ENCODE measurements around the gene PFN1.
A peak's percentile ranks its signal among the peaks of the same experiment; 100 is the strongest.

PFN1 gene

DNA sequence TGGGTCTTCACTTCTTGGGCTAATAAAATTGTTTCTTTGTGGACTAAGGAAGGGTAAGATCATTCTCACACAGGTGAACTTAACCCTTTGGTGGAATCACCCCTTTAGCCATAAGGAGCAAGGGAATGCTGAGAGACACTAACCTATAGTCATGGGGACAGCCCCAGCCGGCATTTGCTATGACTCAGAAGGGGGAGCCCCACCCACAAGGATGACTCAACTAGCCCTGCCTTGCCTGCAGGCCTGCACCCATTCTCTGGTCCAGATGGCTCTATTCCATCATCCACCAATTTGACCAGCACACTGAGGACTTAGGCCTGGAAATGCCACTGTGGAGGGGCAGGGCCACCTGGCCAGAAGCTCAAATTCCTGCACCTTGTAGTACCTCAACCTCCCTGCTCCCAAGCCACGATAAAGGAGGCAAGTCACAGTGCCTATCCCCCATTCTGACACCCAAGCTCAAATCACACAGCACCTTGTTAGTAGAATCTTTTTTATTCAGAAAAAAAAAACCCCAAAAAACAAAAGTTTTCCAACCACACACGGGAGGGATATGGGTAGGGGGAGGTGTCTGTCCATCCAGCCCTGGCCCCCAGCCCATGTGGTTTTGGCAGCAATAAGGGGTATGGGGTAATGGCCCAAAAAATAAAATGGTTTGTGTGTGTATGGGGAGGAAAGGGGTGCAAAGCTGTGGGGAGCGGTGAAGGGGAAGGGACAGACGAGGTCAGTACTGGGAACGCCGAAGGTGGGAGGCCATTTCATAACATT is 3.0 kb downstream of the PFN1 start:
- peak overlapping the region; percentile 75 for H3K27ac ChIP-seq (ENCODE audit: low read length)
- peaks cover 32 to 37% of the 10 kb centered on the region in 2 donors for H3K36me3 ChIP-seq (ENCODE audit: control insufficient read depth in 2 of 2, insufficient read depth in 2 of 2, low read length in 2 of 2)
- no peaks in the 10 kb centered on the region for H3K27me3 ChIP-seq (ENCODE audit: control insufficient read depth in 1 of 2, insufficient read depth in 2 of 2, low read length in 2 of 2)
- peak overlapping the region; percentile 33 to 94 for H3K4me3 ChIP-seq (ENCODE audit: low read length in 2 of 2)
- H3K4me1 ChIP-seq (ENCODE audit: control insufficient read depth, insufficient read depth, low read length) = peaks cover 54% of the 10 kb centered on the region
- no peaks in the 10 kb centered on the region for H3K9me3 ChIP-seq (ENCODE audit: control insufficient read depth in 2 of 2, low read length in 2 of 2)
- H3K9ac ChIP-seq (ENCODE audit: low read length in 2 of 2) = peak overlapping the region; percentile 32 to 42

DNA sequence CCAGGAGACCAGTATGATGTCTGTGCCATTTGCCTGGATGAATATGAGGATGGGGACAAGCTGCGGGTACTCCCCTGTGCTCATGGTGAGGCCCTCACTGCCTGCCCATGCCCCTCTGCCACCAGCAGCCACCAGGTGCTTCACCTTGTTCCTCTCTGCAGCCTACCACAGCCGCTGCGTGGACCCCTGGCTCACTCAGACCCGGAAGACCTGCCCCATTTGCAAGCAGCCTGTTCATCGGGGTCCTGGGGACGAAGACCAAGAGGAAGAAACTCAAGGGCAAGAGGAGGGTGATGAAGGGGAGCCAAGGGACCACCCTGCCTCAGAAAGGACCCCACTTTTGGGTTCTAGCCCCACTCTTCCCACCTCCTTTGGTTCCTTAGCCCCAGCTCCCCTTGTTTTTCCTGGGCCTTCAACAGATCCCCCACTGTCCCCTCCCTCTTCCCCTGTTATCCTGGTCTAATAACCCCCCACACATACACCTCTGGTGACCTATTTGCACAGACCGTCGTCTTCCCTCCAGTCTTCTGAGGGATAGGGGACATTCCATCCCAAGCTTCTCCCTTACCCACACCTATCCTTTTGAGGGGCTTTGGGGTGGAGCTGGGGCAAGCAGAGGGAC is 3.7 kb downstream of the PFN1 start:
- H3K27ac ChIP-seq (ENCODE audit: low read length) = peak overlapping the region; percentile 75
- peak overlapping the region; percentile 32 to 42 for H3K9ac ChIP-seq (ENCODE audit: low read length in 2 of 2)
- no peaks in the 10 kb centered on the region for H3K27me3 ChIP-seq (ENCODE audit: control insufficient read depth in 1 of 2, insufficient read depth in 2 of 2, low read length in 2 of 2)
- H3K4me1 ChIP-seq (ENCODE audit: control insufficient read depth, insufficient read depth, low read length) = peaks cover 51% of the 10 kb centered on the region
- H3K36me3 ChIP-seq (ENCODE audit: control insufficient read depth in 2 of 2, insufficient read depth in 2 of 2, low read length in 2 of 2) = peaks cover 32 to 37% of the 10 kb centered on the region in 2 donors
- H3K4me3 ChIP-seq (ENCODE audit: low read length in 2 of 2) = peak overlapping the region in 1 of 2 donors; percentile 94
- H3K9me3 ChIP-seq (ENCODE audit: control insufficient read depth in 2 of 2, low read length in 2 of 2) = no peaks in the 10 kb centered on the region

DNA sequence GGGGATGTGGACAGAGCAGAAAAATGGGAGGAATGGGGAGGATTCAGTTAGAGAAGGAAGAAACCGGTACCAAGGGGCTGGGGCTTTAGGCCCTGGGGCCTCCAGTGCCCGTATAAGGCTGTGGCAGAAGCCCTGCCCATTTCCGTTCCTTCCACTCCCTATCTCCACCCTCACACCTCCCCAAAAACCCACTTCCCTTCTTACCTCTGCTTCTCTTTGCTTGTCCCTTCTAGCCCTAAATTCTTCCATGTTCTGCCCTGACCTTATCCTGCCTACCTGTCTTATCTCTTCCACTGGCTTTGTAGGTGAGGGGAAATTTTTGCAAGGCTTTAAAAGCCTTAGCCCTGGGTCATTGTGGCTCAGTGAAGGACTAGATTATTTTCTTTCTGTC is 4.2 kb downstream of the PFN1 start:
- no peaks in the 10 kb centered on the region for H3K9me3 ChIP-seq (ENCODE audit: control insufficient read depth in 2 of 2, low read length in 2 of 2)
- H3K36me3 ChIP-seq (ENCODE audit: control insufficient read depth in 2 of 2, insufficient read depth in 2 of 2, low read length in 2 of 2) = peaks cover 32 to 37% of the 10 kb centered on the region in 2 donors
- H3K9ac ChIP-seq (ENCODE audit: low read length in 2 of 2) = peak overlapping the region in 1 of 2 donors; percentile 32
- H3K4me1 ChIP-seq (ENCODE audit: control insufficient read depth, insufficient read depth, low read length) = peaks cover 54% of the 10 kb centered on the region
- H3K4me3 ChIP-seq (ENCODE audit: low read length in 2 of 2) = no peak overlapping the region
- peak overlapping the region; percentile 75 for H3K27ac ChIP-seq (ENCODE audit: low read length)
- H3K27me3 ChIP-seq (ENCODE audit: control insufficient read depth in 1 of 2, insufficient read depth in 2 of 2, low read length in 2 of 2) = no peaks in the 10 kb centered on the region

DNA sequence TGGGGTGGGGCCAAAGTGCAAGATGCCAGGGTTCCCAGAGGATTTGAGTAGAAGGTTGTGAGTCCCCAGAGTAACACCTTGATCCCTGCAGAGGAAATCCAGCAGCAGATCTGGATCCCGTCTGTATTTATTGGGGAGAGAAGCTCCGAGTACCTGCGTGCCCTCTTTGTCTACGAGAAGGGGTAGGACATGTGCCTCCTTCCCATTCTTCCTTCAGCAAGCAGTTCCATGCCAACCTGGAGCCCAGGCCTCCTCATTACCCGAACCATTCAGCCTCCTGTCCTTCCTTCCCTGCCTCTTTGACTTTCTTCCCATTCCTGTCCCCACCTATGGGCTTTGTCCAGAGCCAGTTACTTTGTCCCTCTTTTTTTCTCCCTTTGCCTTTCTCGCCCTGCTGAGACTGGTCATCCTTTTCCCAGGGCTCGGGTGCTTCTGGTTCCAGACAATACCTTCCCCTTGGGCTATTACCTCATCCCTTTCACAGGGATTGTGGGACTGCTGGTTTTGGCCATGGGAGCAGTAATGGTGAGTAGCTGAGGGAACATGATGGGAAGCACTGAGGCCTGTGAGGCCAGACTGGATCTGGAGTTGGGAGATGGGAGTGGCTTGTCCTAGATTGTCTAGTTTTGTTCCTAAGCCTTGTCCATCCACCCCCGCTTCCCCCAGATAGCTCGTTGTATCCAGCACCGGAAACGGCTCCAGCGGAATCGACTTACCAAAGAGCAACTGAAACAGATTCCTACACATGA is 5.4 kb downstream of the PFN1 start:
- H3K4me3 ChIP-seq (ENCODE audit: low read length in 2 of 2) = no peak overlapping the region

DNA sequence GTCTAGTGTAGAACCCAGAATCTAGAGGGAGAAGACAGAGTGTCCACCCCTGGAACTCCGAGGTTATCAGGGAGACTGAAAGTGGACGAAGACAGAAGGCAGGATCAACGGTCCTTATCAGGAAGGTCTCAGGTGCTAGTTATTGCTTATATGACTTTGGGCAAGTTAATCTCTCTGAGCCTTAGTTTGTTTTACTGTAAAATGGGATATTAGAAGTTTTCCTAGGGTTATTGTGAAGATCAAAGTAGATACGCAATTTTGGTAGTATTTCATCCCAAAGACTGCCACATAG is 7.1 kb downstream of the PFN1 start:
- Histone ChIP-seq H3K27ac (ENCODE audit: low read length) (peak overlapping the region; percentile 98), H3K27me3 (ENCODE audit: control insufficient read depth in 1 of 2, insufficient read depth in 2 of 2, low read length in 2 of 2) (no peaks in the 10 kb centered on the region), H3K9me3 (ENCODE audit: control insufficient read depth in 2 of 2, low read length in 2 of 2) (no peaks in the 10 kb centered on the region), H3K9ac (ENCODE audit: low read length in 2 of 2) (peak overlapping the region; percentile 97 to 98), H3K36me3 (ENCODE audit: control insufficient read depth in 2 of 2, insufficient read depth in 2 of 2, low read length in 2 of 2) (peaks cover 47 to 53% of the 10 kb centered on the region in 2 donors), H3K4me3 (ENCODE audit: low read length in 2 of 2) (peak overlapping the region; percentile 82 to 94), H3K4me1 (ENCODE audit: control insufficient read depth, insufficient read depth, low read length) (peaks cover 62% of the 10 kb centered on the region)

More for the DNA sequence above, 5.4 kb downstream of the PFN1 start:
- no peaks in the 10 kb centered on the region for H3K27me3 ChIP-seq (ENCODE audit: control insufficient read depth in 1 of 2, insufficient read depth in 2 of 2, low read length in 2 of 2)
- H3K36me3 ChIP-seq (ENCODE audit: control insufficient read depth in 2 of 2, insufficient read depth in 2 of 2, low read length in 2 of 2) = peaks cover 34 to 44% of the 10 kb centered on the region in 2 donors
- peaks cover 66% of the 10 kb centered on the region for H3K4me1 ChIP-seq (ENCODE audit: control insufficient read depth, insufficient read depth, low read length)
- H3K9me3 ChIP-seq (ENCODE audit: control insufficient read depth in 2 of 2, low read length in 2 of 2) = no peaks in the 10 kb centered on the region
- peak overlapping the region; percentile 18 for H3K27ac ChIP-seq (ENCODE audit: low read length)
- H3K9ac ChIP-seq (ENCODE audit: low read length in 2 of 2) = peak overlapping the region in 1 of 2 donors; percentile 42

DNA sequence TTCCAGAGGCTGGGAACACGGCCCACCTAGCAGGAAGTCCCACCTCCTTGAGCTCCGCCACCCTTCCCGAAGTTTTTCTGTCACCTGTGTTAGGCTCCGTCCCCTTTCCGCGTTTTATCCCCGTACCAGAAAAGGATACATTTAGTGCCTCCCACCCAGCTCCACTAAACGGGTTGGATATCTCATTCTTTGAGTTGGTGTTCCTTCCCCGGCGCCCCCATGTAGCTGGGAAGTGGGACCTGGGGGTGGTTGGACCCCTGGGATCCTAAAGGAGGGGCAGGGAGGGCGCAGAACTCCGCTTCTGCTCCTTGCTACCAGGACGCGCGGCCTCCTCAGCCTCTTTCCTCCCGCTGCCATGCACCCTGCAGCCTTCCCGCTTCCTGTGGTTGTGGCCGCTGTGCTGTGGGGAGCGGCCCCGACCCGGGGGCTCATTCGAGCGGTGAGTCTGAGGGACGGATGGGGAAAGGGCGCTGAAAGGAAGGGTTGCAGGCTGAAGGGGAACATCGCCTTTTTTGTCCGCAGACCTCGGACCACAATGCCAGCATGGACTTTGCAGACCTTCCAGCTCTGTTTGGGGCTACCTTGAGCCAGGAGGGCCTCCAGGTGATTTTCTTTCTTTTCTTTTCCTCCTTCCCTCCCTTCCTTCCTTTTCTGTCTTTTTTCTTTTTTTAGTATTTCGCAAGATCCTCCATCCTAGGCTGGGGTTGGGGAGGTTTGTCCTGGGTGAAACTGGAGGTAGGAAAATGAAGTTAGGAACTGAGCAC is 7.6 kb downstream of the PFN1 start:
- Histone ChIP-seq H3K9ac (ENCODE audit: low read length in 2 of 2) (peak overlapping the region; percentile 97 to 98), H3K9me3 (ENCODE audit: control insufficient read depth in 2 of 2, low read length in 2 of 2) (no peaks in the 10 kb centered on the region), H3K36me3 (ENCODE audit: control insufficient read depth in 2 of 2, insufficient read depth in 2 of 2, low read length in 2 of 2) (peaks cover 47 to 48% of the 10 kb centered on the region in 2 donors), H3K4me3 (ENCODE audit: low read length in 2 of 2) (peak overlapping the region; percentile 82 to 94), H3K27ac (ENCODE audit: low read length) (peak overlapping the region; percentile 98), H3K4me1 (ENCODE audit: control insufficient read depth, insufficient read depth, low read length) (peaks cover 57% of the 10 kb centered on the region), H3K27me3 (ENCODE audit: control insufficient read depth in 1 of 2, insufficient read depth in 2 of 2, low read length in 2 of 2) (no peaks in the 10 kb centered on the region)

DNA sequence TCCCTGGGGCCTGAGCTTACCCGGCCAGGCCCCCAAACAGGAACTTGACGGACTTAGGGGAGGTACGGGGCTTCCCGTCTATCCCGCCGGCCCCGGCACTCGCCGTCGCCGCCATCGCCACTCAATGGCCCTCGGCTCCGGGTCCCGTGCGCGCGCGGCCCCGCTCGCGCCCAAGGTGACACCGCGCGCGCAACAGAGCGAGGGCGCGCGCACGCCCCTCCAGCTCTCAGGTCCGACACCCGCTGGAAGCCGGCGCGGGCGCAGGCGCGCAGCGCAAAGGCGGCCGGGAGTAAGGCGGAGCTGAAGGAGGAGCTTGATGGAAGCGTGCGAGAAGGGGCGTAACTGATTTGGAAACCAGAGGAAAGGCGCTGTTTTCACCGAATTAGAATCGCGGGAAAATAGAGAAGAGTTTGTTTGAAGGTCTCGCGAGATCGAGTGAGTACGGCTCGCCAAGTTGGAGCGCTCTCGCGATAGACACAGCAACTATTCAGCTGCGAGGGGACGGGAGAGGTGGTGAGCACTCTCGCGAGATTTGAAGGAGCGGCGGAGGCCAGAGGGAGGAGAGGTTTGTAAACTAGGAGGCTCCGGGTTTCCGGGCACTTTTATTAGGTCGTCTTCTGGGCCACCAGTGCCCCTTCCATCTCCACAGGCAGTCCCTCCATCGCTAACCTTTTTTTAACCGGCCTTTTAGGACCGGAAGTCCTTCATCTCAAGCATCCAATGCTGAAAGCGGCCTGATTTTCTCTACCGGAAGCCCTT is 8.4 kb downstream of the PFN1 start, which contains the start of the genes RNF167 and SLC25A11:
Gene RNF167, plus strand, starts transcription at position 473 of the 759 bp plus-strand sequence. CDS start 642 bp downstream, outside the sequence.
Gene SLC25A11, minus strand, starts transcription at position 251 of the 759 bp plus-strand sequence. Its CDS starts 136 bp downstream, at position 115.
- peak within 1 kb of the TSS; percentile 97 to 98 for H3K9ac ChIP-seq (ENCODE audit: low read length in 2 of 2)
- H3K27me3 ChIP-seq (ENCODE audit: control insufficient read depth in 1 of 2, insufficient read depth in 2 of 2, low read length in 2 of 2) = no peaks in the 10 kb centered on the region
- H3K4me3 ChIP-seq (ENCODE audit: low read length in 2 of 2) = peak within 1 kb of the TSS; percentile 82 to 94
- peaks cover 43 to 44% of the 10 kb centered on the region in 2 donors for H3K36me3 ChIP-seq (ENCODE audit: control insufficient read depth in 2 of 2, insufficient read depth in 2 of 2, low read length in 2 of 2)
- no peaks in the 10 kb centered on the region for H3K9me3 ChIP-seq (ENCODE audit: control insufficient read depth in 2 of 2, low read length in 2 of 2)
- peak within 1 kb of the TSS; percentile 98 for H3K27ac ChIP-seq (ENCODE audit: low read length)
- peaks cover 51% of the 10 kb centered on the region for H3K4me1 ChIP-seq (ENCODE audit: control insufficient read depth, insufficient read depth, low read length)

DNA sequence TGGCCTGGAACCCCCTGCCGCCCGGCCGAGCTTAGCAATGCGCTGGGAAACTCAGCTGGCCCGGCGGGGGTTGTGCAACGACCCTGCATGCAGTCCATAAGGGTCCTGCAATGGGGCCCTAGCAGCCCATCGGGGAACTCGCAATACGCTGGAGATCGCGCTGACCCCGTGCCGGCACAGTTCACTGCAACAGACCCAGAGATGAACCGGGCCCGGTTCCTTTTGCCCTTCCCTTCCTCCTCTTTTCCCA is 8.9 kb downstream of the PFN1 start:
- H3K27me3 ChIP-seq (ENCODE audit: control insufficient read depth in 1 of 2, insufficient read depth in 2 of 2, low read length in 2 of 2) = no peaks in the 10 kb centered on the region
- peaks cover 40 to 41% of the 10 kb centered on the region in 2 donors for H3K36me3 ChIP-seq (ENCODE audit: control insufficient read depth in 2 of 2, insufficient read depth in 2 of 2, low read length in 2 of 2)
- no peaks in the 10 kb centered on the region for H3K9me3 ChIP-seq (ENCODE audit: control insufficient read depth in 2 of 2, low read length in 2 of 2)
- H3K4me3 ChIP-seq (ENCODE audit: low read length in 2 of 2) = peak overlapping the region; percentile 82 to 94
- peak overlapping the region; percentile 97 to 98 for H3K9ac ChIP-seq (ENCODE audit: low read length in 2 of 2)
- peak overlapping the region; percentile 98 for H3K27ac ChIP-seq (ENCODE audit: low read length)
- peaks cover 46% of the 10 kb centered on the region for H3K4me1 ChIP-seq (ENCODE audit: control insufficient read depth, insufficient read depth, low read length)

DNA sequence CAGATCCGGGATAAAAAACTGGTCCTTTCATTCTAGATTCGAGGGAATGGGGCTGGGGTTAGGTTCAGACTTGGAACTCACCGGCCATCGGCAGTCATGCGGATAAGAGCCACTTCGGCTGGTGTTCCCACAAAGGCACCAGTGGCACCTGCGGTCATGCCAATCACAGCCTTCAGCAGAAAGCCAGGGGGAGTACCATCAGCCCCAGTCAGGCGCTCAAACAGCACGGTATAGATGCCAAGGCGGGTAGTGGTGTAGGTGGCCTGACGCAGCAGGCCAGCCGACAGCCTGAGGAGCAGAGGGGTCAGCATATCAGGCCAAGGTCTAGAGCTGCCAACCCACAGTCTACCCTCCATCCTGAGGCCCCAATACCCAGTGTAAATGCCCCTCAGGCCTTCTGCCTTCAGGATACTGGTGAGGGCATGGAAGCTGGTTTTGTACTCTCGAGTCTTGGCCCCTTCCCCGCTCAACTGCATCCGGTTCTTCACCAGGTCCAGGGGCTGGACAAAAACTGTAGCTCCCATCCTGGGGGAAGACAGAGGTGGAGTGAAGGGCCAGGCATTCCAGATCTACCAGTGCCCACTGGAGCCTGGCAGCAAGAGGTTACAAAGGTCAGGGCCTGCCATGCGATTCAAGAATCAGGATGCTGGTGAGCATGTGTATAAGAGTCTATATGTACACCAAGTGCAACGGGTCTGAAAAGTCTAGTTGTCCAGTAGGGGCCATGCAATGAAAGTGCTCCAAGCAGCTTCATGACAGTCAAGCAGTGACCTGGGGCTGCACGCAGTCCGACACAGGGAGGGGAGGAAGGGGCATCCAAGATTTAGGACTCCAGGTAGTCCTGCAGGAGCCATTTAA is 9.4 kb downstream of the PFN1 start:
- Histone ChIP-seq H3K27me3 (ENCODE audit: control insufficient read depth in 1 of 2, insufficient read depth in 2 of 2, low read length in 2 of 2) (no peaks in the 10 kb centered on the region), H3K9ac (ENCODE audit: low read length in 2 of 2) (peak overlapping the region; percentile 97 to 98), H3K4me1 (ENCODE audit: control insufficient read depth, insufficient read depth, low read length) (peaks cover 46% of the 10 kb centered on the region), H3K9me3 (ENCODE audit: control insufficient read depth in 2 of 2, low read length in 2 of 2) (no peaks in the 10 kb centered on the region), H3K27ac (ENCODE audit: low read length) (peak overlapping the region; percentile 98), H3K36me3 (ENCODE audit: control insufficient read depth in 2 of 2, insufficient read depth in 2 of 2, low read length in 2 of 2) (peaks cover 35 to 36% of the 10 kb centered on the region in 2 donors), H3K4me3 (ENCODE audit: low read length in 2 of 2) (peak overlapping the region; percentile 82 to 94)

All from stomach smooth muscle (tissue), 2 donors.